Endothelial cell of umbilical vein (primary cell): ENCODE measurements around the gene PPP1R9B. TPM values are rescaled to one million over a fixed set of nuclear protein-coding genes. Genes with fewer than 3 reads are reported as not detected.

ENCODE experiments used
- BruUV-seq: library from RNA; stranded (reverse); fragments of 400-500 nt; replicated peaks from 2 replicates; lab custom pipeline; 2021; lab: Mats Ljungman, UMichigan
- CTCF ChIA-PET: fragments of 300-600, 350-600 bp; sonication (Branson Sonifier 250); formaldehyde crosslinking; loops from one replicate; lab custom pipeline; 2021; ENCODE audit warnings: antibody characterized with exemption, inconsistent platforms; lab: Charles Lee
- POLR2A ChIA-PET: fragments of 300-600, 350-600 bp; sonication (Branson Sonifier 250); formaldehyde crosslinking; loops from one replicate; lab custom pipeline; 2021; ENCODE audit warnings: antibody characterized with exemption, inconsistent platforms; lab: Charles Lee
- DNase-seq: peaks from one replicate; pipeline ENCODE4 v3.0.0-alpha.2; 2011; ENCODE audit warnings: low read depth, low spot score
- FAIRE-seq: peaks from 2 replicates; lab custom pipeline; 2011; peaks lifted over from hg19 to GRCh38; lab: Jason Lieb, UNC
- H2AFZ ChIP-seq: 2 replicates; pipeline ENCODE4 v1.6.0; 2012; ENCODE audit warnings: low read depth, low read length, control low read depth, inconsistent platforms
- H3K27ac ChIP-seq: 2 replicates; pipeline ENCODE4 v1.5.1; 2011; ENCODE audit warnings: low read depth, mild to moderate bottlenecking, control low read depth, low read length, moderate library complexity; ENCODE audit not compliant: insufficient read depth
- H3K27me3 ChIP-seq, 2 experiments: 2 replicates each; pipeline versions ENCODE4 v1.6.0 to v1.6.1; 2011; ENCODE audit warnings: low read length in 2 of 2, mixed read lengths in 1 of 2; ENCODE audit not compliant: control insufficient read depth in 2 of 2, insufficient read depth in 2 of 2
- H3K36me3 ChIP-seq, 2 experiments: 2 replicates in 1 of 2; 3 replicates in 1 of 2; pipeline ENCODE4 v1.5.1; 2011; ENCODE audit warnings: low read length in 2 of 2, mild to moderate bottlenecking in 1 of 2, moderate library complexity in 1 of 2; ENCODE audit not compliant: control insufficient read depth in 2 of 2, insufficient read depth in 2 of 2; ENCODE audit errors: extremely low read depth in 1 of 2
- H3K4me1 ChIP-seq: 3 replicates; pipeline ENCODE4 v1.5.1; 2011; ENCODE audit warnings: mild to moderate bottlenecking, low read length; ENCODE audit not compliant: control insufficient read depth, insufficient read depth; ENCODE audit errors: extremely low read depth
- H3K4me2 ChIP-seq: 2 replicates; pipeline ENCODE4 v1.6.1; 2011; ENCODE audit warnings: low read length, control low read depth, mixed read lengths; ENCODE audit not compliant: insufficient read depth
- H3K4me3 ChIP-seq, 3 experiments: fragments of 200-600 bp in 1 of 3; sonication (generic), shearing (Covaris generic) in 1 of 3; replicated peaks in 1 of 3; 2 replicates each; pipeline ENCODE4 v1.5.1; 2011 to 2016; ENCODE audit warnings: control low read depth in 3 of 3, low read length in 3 of 3, mild to moderate bottlenecking in 2 of 3, inconsistent platforms in 1 of 3, low read depth in 1 of 3, moderate library complexity in 1 of 3; ENCODE audit not compliant: insufficient read depth in 1 of 3
- H3K79me2 ChIP-seq: 2 replicates; pipeline ENCODE4 v1.6.0; 2012; ENCODE audit warnings: low read length, inconsistent platforms; ENCODE audit not compliant: control insufficient read depth, insufficient read depth
- H3K9ac ChIP-seq: replicated peaks from 2 replicates; pipeline ENCODE3; 2011; ENCODE audit warnings: low read length, control low read depth; ENCODE audit not compliant: insufficient read depth; ENCODE audit errors: extremely low read depth
- H3K9me1 ChIP-seq: replicated peaks from 3 replicates; pipeline ENCODE4 v1.6.0; 2011; ENCODE audit warnings: mild to moderate bottlenecking, low read length; ENCODE audit not compliant: control insufficient read depth, insufficient read depth; ENCODE audit errors: extremely low read depth
- H3K9me3 ChIP-seq: replicated peaks from 2 replicates; pipeline ENCODE4 v1.5.1; 2012; ENCODE audit warnings: low read length, inconsistent platforms; ENCODE audit not compliant: control insufficient read depth, insufficient read depth
- H4K20me1 ChIP-seq: replicated peaks from 2 replicates; pipeline ENCODE3; 2011; ENCODE audit warnings: mild to moderate bottlenecking, low read length; ENCODE audit not compliant: control insufficient read depth, insufficient read depth; ENCODE audit errors: extremely low read depth
- GATA2 ChIP-seq: IDR thresholded peaks from 2 replicates; pipeline ENCODE4 v1.7.0; 2011; ENCODE audit warnings: low read depth, mild to moderate bottlenecking, moderate library complexity, mixed read lengths, low read length; ENCODE audit not compliant: insufficient read length, insufficient read depth
- MAX ChIP-seq: IDR thresholded peaks from 2 replicates; pipeline ENCODE4 v1.6.1; 2011; ENCODE audit not compliant: insufficient read depth, insufficient read length
- POLR2A ChIP-seq: IDR thresholded peaks from 2 replicates; pipeline ENCODE4 v1.6.1; 2012; ENCODE audit warnings: low read depth, mild to moderate bottlenecking, control low read depth, low read length
- dilution Hi-C: fragments of 300-500 bp; cut with MboI; formaldehyde crosslinking; loops from one replicate; pipeline ENCODE4 v1.15.0; 2019; ENCODE audit warnings: low sequenced_read_pairs; ENCODE audit not compliant: extremely low pct_ligation_motif_present
- intact Hi-C: fragments of 100-400 bp; cut with micrococcal nuclease; formaldehyde crosslinking; loops from one replicate; pipeline ENCODE4 v1.10.0; 2022
- polyA plus RNA-seq, 4 experiments: library from polyadenylated mRNA; depleted of rRNA in 3 of 4; stranded (reverse) in 3 of 4; unstranded in 1 of 4; fragments of >200 nt; gene quantifications; 2 replicates each; pipeline versions ENCODE4 v1.2.1 to v1.2.3, GENCODE V29; 2011 to 2012; ENCODE audit warnings: missing spikeins in 1 of 4
- total RNA-seq: library from RNA; stranded (reverse); gene quantifications from 2 replicates; pipeline ENCODE4 v1.2.3, GENCODE V29; 2021
- TF ChIP-seq, protein P1 (sequence below), 2 donors: IDR thresholded peaks; 1 replicate in 1 of 2; 2 replicates in 1 of 2; pipeline ENCODE4 v1.5.1; 2011; ENCODE audit warnings: low read length in 2 of 2, mild to moderate bottlenecking in 2 of 2, moderate library complexity in 2 of 2, control low read depth in 1 of 2, inconsistent platforms in 1 of 2, low read depth in 1 of 2; ENCODE audit not compliant: insufficient read depth in 1 of 2; ENCODE audit errors: extremely low read depth in 1 of 2

The PPP1R9B gene
- total and polyA plus RNA-seq, 2 donors (not counting 3 experiments of a cell fraction or from before 2014, with no cell fraction given) = 20.1 to 60.2 TPM

DNA sequence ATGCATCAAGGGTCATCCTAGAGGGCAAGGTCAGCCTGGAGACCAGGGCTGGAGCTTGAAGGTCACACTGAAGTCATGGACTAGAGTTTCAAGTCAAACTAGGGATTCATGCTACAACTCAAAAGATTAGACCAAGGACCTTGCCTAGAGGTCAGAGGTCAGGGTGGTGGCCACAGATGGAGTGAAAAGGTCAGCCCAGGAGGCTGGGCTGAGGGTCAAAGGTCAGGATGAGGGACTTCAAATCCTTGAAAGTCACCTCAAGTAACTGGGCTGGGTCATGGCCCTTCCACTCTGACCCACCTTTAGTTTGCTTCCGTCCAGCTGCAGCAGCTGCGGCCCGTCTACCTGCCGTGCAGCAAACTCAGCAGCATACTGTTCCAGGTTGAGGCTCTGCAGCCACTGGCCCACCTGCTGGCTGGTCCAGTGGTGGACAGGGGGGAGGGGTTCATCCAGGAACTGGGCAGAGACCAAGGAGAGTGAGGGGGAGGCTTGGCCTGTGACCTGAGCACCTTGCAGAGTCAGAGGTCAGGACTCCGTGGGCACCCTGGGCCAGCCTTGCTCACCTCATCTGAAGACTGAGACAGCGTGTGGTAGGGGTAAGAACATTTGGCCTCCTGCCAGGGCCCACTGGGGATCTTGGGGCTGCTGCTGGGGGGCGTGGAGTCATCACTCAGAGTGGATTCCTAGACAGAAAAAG is 36.7 kb downstream of the PPP1R9B start:
- H3K36me3 ChIP-seq = peaks cover 0 to 4% of the 10 kb centered on the region in 2 experiments
- no peaks in the 10 kb centered on the region for H4K20me1 ChIP-seq
- H2AFZ ChIP-seq = no peak overlapping the region
- ChIA-PET CTCF (interaction anchor here (0.7 to 4.6 kb wide), 12 partner anchors 10 to 84 kb away, joined by 3 to 57 read pairs (median 9); partner anchors contain the start of gene PDK2), POLR2A (no interaction called here)
- no peaks in the 10 kb centered on the region for H3K9me3 ChIP-seq
- no peaks in the 10 kb centered on the region for H3K4me1 ChIP-seq
- intact Hi-C loops = loop anchor here (10.0 kb wide), 1 partner anchor 151 kb away; no protein-coding TSS in a partner anchor
- no peak overlapping the region for H3K9ac ChIP-seq
- no peaks in the 10 kb centered on the region for H3K79me2 ChIP-seq
- no peak overlapping the region for H3K4me3 ChIP-seq
- BruUV-seq = no TSS peak
- H3K27me3 ChIP-seq = no peaks in the 10 kb centered on the region
- DNase-seq (no peak), FAIRE-seq (no peak)
- TF ChIP-seq POLR2A (no peak), MAX (no peak), GATA2 (no peak)
- TF ChIP-seq, protein P1, sequence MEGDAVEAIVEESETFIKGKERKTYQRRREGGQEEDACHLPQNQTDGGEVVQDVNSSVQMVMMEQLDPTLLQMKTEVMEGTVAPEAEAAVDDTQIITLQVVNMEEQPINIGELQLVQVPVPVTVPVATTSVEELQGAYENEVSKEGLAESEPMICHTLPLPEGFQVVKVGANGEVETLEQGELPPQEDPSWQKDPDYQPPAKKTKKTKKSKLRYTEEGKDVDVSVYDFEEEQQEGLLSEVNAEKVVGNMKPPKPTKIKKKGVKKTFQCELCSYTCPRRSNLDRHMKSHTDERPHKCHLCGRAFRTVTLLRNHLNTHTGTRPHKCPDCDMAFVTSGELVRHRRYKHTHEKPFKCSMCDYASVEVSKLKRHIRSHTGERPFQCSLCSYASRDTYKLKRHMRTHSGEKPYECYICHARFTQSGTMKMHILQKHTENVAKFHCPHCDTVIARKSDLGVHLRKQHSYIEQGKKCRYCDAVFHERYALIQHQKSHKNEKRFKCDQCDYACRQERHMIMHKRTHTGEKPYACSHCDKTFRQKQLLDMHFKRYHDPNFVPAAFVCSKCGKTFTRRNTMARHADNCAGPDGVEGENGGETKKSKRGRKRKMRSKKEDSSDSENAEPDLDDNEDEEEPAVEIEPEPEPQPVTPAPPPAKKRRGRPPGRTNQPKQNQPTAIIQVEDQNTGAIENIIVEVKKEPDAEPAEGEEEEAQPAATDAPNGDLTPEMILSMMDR (IDR thresholded peaks at IDR 0.05; ENCODE audit: extremely low read depth in 1 of 2, insufficient read depth in 1 of 2, low read depth in 1 of 2, low read length in 2 of 2) = no peak
- H3K4me2 ChIP-seq = no peak overlapping the region
- no peak overlapping the region for H3K27ac ChIP-seq
- H3K9me1 ChIP-seq = no peaks in the 10 kb centered on the region
- dilution Hi-C loops = no loop called here
